WTC11 (cell line): ENCODE results near the gene ZSWIM4.

Experiments
- CTCF ChIP-seq: fragments of 200-600 bp; IDR thresholded peaks from 2 replicates; pipeline ENCODE4 v1.8.0; 2022; ENCODE audit warnings: antibody characterized with exemption
- JUN ChIP-seq: sonication (generic); formaldehyde crosslinking; IDR thresholded peaks from 2 replicates; pipeline ENCODE4 v1.8.0; 2023; ENCODE audit warnings: mild to moderate bottlenecking, missing genetic modification reagents
- PRDM15 ChIP-seq: sonication (generic); formaldehyde crosslinking; IDR thresholded peaks from 2 replicates; pipeline ENCODE4 v1.8.0; 2022; ENCODE audit warnings: missing genetic modification reagents
- RELA ChIP-seq: sonication (generic); formaldehyde crosslinking; IDR thresholded peaks from 2 replicates; pipeline ENCODE4 v1.8.1; 2022; ENCODE audit warnings: missing genetic modification reagents, mild to moderate bottlenecking, borderline replicate concordance
- TF ChIP-seq, protein P1 (sequence below): sonication (generic); formaldehyde crosslinking; IDR thresholded peaks from 2 replicates; pipeline ENCODE4 v1.8.0; 2023; ENCODE audit warnings: mild to moderate bottlenecking, missing genetic modification reagents

DNA sequence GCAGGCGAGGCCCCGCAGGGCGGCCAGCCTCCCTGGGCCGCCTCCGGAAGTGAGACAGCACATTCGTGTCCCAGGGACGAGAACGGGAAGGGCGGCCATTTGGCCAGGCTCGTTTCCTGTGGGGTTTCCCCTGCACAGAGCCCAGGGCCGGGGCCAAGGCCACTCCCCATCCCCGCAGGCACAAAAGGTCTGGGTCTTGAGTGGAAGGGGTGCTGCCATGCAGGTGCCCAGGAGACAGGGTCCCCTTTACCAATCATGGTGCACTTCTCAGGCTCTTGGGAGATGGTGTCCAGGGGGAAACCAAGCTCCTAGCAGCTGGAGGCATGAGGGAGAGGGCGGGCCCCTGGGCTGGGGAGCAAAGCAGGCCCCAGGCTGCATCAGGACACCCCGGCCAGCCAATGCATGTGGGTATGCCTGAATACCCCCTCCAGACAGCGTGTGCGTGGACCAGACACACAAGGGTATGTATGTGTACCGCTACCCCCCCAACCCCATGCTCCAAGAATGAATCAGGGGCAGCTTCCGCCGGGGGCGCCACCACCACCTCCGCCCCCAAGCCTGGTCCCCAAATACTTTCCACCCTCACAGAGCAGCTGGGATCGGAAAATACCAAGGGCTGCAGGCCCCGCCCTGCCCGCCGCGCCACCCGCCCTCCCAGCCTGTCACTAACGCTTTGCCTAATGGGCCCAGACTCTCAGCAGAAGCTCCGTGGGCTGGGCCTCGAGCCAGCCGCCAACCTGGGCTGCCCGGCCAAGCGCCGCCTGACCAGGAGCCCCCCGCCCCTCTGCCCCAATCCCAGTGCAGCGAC lies 44.1 kb downstream of the ZSWIM4 start:
- TF ChIP-seq CTCF (no peak), PRDM15 (no peak), JUN (CRISPR knock-in tag) (no peak), RELA (CRISPR knock-in tag) (no peak)
- TF ChIP-seq, protein P1, sequence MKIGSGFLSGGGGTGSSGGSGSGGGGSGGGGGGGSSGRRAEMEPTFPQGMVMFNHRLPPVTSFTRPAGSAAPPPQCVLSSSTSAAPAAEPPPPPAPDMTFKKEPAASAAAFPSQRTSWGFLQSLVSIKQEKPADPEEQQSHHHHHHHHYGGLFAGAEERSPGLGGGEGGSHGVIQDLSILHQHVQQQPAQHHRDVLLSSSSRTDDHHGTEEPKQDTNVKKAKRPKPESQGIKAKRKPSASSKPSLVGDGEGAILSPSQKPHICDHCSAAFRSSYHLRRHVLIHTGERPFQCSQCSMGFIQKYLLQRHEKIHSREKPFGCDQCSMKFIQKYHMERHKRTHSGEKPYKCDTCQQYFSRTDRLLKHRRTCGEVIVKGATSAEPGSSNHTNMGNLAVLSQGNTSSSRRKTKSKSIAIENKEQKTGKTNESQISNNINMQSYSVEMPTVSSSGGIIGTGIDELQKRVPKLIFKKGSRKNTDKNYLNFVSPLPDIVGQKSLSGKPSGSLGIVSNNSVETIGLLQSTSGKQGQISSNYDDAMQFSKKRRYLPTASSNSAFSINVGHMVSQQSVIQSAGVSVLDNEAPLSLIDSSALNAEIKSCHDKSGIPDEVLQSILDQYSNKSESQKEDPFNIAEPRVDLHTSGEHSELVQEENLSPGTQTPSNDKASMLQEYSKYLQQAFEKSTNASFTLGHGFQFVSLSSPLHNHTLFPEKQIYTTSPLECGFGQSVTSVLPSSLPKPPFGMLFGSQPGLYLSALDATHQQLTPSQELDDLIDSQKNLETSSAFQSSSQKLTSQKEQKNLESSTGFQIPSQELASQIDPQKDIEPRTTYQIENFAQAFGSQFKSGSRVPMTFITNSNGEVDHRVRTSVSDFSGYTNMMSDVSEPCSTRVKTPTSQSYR (CRISPR knock-in tag), result no peak
